GM12801 (cell line): ENCODE data around the gene C1RL.

Experiments
- TF ChIP-seq, protein P1 (sequence below): IDR thresholded peaks from one replicate; pipeline ENCODE4 v1.5.1; 2011; ENCODE audit warnings: control low read depth; ENCODE audit not compliant: insufficient read length; ENCODE audit errors: extremely low read depth

Gene C1RL

DNA sequence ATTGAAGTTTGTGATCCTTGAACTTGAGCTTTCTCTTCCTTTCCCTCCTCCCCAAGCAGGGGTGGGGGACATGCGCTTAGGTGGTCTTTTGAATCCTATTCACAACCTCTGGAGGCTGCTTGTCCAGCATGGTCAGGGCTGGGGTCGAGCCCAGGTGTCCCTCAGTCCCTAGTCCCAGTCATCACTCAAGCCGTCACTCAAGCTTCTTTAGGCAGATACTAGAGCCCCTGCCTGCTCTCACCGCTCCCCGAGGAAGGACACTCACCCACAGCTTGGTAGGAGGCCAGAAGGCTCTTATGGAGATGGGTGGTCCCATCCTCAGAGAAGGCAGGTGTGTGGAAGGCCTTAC is 532 bp upstream of the C1RL start:
- TF ChIP-seq, protein P1, sequence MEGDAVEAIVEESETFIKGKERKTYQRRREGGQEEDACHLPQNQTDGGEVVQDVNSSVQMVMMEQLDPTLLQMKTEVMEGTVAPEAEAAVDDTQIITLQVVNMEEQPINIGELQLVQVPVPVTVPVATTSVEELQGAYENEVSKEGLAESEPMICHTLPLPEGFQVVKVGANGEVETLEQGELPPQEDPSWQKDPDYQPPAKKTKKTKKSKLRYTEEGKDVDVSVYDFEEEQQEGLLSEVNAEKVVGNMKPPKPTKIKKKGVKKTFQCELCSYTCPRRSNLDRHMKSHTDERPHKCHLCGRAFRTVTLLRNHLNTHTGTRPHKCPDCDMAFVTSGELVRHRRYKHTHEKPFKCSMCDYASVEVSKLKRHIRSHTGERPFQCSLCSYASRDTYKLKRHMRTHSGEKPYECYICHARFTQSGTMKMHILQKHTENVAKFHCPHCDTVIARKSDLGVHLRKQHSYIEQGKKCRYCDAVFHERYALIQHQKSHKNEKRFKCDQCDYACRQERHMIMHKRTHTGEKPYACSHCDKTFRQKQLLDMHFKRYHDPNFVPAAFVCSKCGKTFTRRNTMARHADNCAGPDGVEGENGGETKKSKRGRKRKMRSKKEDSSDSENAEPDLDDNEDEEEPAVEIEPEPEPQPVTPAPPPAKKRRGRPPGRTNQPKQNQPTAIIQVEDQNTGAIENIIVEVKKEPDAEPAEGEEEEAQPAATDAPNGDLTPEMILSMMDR, result no peak

DNA sequence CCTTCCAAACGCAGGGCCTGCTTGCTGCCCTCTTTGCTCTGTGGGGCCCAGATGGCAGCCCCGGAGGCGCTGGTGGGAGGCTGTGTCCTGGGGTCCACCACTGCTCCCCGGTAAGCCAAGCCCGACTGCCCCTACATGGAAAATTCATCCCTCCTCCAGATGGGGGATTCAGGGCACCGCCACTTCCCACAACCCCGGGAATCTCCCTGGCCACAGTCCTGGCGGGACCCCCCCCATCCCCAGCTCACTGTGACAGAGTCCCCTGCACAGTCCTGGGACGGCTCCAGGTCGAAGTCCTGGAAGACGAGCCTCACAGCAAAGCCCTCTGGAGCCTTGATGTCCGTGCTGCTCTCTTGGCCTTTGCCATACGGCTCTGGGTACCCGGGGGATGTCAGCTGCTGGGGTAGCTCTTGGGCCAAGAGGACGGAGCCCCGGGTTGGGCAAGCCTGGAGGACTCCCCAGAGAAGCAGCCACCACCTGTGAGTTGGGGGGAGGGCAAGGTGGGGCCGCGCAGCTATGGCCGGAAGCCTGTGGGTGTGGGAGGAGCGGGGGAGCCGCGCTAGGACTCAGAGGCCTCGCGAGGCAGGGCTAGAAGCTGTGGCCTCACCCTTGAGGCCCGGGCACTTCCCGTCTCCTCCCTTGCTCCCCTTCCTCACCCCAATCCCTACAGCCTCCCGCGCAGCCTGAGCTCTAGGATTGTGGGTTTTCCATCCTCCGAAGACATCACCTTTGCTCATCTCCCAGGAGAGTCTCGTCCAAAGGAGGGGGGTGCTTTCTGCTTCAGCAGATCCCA is 815 bp downstream of the C1RL start:
- TF ChIP-seq, protein P1, result no peak

DNA sequence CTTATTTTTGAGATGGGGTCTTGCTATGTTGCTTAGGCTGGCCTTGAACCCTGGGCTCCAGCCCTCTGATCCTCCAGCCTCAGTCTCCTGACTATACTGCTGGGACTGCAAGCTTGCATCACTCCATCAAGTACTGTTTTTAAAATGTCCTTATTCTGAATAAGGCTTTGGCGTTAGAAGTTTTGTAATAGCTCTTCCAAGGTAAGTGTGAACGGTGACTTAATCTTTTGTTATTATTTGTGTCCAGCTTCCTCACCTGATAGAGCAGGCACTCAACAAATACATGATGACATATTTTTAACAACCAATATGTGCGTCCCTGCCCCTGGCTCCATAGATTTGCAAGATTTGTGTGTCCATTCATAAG is 1.4 kb downstream of the C1RL start:
- TF ChIP-seq, protein P1, result no peak

DNA sequence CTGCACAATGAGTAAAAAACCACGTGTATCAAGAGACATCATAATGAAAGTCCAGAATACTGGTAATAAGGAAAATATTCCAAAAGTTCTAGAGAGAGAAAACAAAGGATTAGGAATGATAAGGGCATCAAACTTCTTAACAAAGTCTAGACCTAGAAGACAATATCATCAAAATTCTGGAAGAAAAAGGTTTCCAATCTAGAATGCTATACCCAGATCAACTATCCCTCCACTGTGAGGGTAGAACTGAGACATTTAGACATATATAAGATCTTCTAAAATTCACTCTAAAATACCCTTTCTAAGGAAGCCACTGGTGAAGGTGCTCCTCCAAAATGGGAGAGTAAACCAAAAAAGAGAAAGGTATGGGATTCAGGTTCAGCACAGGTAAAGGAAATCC is 2.9 kb downstream of the C1RL start:
- TF ChIP-seq, protein P1, result no peak

DNA sequence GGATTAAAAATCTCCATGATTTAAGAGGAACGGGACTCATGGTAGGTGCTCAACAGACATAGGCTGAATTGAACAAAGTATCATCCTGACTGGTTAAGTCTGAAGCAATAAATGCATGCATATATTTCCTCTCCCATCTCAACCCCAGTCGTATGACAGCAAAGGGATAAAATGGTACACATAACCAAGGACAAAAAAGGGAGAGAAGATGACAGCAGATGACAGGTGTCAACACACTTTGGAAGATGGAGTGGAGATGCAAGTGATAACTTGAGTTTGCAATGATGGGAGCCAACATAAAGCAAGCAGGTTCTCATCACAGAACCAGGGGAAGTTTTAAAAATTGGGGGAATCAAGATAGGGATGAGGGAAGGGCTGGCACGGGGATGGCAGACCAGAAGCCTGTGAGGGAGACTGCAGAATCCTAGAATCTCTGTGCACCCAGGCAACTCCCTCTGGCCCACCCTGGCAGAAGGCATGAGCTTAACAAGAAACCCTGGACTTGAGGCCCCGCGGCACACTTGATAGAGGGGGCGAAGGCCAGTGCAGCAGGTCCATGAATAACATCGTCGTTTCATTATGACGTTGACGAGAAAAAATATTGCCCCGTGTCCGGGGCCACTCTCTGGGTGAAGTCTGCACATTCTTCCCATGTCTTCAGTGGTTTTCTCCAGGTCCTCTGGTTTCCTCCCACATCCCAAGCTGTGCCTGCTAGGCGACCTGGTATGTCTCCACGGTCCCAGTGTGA is 5.0 kb downstream of the C1RL start:
- TF ChIP-seq, protein P1, result no peak

DNA sequence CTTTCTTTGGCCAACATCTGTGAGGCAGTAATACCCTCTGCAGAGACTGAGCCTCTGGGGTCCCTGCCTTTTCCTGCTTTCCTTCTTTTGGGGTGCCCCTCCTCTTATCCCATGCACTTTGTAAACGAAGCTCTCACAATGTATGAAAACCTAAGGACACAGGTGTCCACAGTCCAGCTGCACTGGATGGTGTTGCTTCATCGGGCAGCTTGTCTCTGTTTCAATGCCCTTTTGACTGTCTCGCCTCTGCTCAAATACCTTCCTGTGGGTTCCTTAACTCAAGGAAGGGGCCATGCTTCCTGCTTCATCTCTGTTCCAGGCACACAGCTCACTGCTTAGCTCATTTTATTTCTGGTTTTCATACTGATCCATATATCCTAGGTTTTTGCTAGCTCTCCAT is 6.4 kb downstream of the C1RL start:
- TF ChIP-seq, protein P1, result no peak

DNA sequence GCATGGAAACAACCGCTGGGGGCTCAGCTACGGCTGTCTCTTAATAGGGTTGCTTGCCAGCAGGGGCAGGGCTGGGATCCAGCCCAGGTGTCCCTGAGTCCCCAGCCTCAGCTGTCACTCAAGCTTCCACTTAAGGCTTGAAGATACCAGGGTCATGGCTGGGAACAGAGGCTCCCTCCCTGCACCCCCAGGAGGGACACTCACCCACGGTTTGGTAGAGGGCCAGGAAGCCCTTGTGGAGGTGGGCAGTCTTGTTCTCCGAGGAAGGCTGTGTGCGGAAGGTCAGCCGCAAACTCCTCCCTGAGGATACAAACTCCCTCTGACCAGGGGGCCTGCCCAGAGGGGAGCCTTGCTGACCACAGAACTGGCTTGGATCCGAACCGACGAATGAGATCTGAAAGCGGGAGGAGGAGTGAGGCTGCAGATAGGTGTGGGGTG is 7.3 kb downstream of the C1RL start:
- TF ChIP-seq, protein P1, result no peak
